ENCODE data around the gene GFOD2. TPM values are rescaled to one million over a fixed set of nuclear protein-coding genes. Genes with fewer than 3 reads are reported as not detected.

Gene GFOD2
- total RNA-seq, 4 donors from 2014 or later: 8.9 to 15.4 (median 11.6) TPM

DNA sequence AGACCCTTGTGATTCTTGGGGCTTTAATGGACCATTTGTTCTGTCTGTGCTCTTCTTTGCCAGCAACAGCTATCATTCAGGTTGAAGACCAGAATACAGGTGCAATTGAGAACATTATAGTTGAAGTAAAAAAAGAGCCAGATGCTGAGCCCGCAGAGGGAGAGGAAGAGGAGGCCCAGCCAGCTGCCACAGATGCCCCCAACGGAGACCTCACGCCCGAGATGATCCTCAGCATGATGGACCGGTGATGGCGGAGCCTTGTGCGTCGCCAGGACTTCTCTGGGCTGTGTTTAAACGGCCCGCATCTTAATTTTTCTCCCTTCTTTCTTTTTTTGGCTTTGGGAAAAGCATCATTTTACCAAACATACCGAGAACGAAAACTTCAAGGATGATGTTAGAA is 81.5 kb downstream of the GFOD2 start:
- Histone ChIP-seq H3K9me3 (no peaks in the 10 kb centered on the region), H3K27me3 (no peaks in the 10 kb centered on the region), H3K36me3 (peaks cover 0 to 35% of the 10 kb centered on the region in 2 donors), H3K4me3 (no peak overlapping the region), H3K27ac (peak overlapping the region in 1 of 4 donors; percentile 34), H3K4me1 (peaks cover 21 to 30% of the 10 kb centered on the region in 2 donors)
- ATAC-seq (no peak), DNase-seq (no peak)
- TF ChIP-seq CTCF (IDR thresholded peaks at IDR 0.05 in 4 of 5, conservative IDR thresholded peaks at IDR 0.05 in 1 of 5): no peak
- no peak for TF ChIP-seq POLR2A (IDR thresholded peaks at IDR 0.05)
- intact Hi-C loops (cut with DNase I; ENCODE audit: low total_unique reads) (no loop called here), in situ Hi-C loops (cut with MboI; ENCODE audit: low sequenced_read_pairs in 4 of 4) (loop anchor here in 1 of 4 donors (25.0 kb wide), 1 partner anchor 125 kb away; no protein-coding TSS in a partner anchor)

GRCh38 chr16:67636713-67637112 is 82.4 kb downstream of the GFOD2 start:
- H3K9me3 ChIP-seq: no peaks in the 10 kb centered on the region
- DNase-seq (no peak), ATAC-seq (no peak)
- H3K36me3 ChIP-seq: peaks cover 0 to 42% of the 10 kb centered on the region in 2 donors
- H3K27ac ChIP-seq: no peak overlapping the region
- TF ChIP-seq POLR2A (IDR thresholded peaks at IDR 0.05) (no peak), CTCF (IDR thresholded peaks at IDR 0.05 in 4 of 5, conservative IDR thresholded peaks at IDR 0.05 in 1 of 5) (no peak)
- in situ Hi-C loops (cut with MboI; ENCODE audit: low sequenced_read_pairs in 4 of 4) (loop anchor here in 1 of 4 donors (25.0 kb wide), 1 partner anchor 124 kb away; no protein-coding TSS in a partner anchor), intact Hi-C loops (cut with DNase I; ENCODE audit: low total_unique reads) (no loop called here)
- no peaks in the 10 kb centered on the region for H3K27me3 ChIP-seq
- H3K4me3 ChIP-seq: no peak overlapping the region
- H3K4me1 ChIP-seq: peaks cover 15 to 21% of the 10 kb centered on the region in 2 donors

- ATAC-seq (no peak), DNase-seq (no peak)
- H3K9me3 ChIP-seq: no peaks in the 10 kb centered on the region
- in situ Hi-C loops (cut with MboI; ENCODE audit: low sequenced_read_pairs in 4 of 4): loop anchor here in 2 of 4 donors (5.0 to 25.0 kb wide), 2 partner anchors 65 to 120 kb away; no protein-coding TSS in a partner anchor
- no peaks in the 10 kb centered on the region for H3K27me3 ChIP-seq
- TF ChIP-seq POLR2A (IDR thresholded peaks at IDR 0.05) (no peak), CTCF (IDR thresholded peaks at IDR 0.05 in 4 of 5, conservative IDR thresholded peaks at IDR 0.05 in 1 of 5) (no peak)
- intact Hi-C loops (cut with DNase I; ENCODE audit: low total_unique reads): no loop called here
- H3K27ac ChIP-seq: no peak overlapping the region
- no peaks in the 10 kb centered on the region for H3K4me1 ChIP-seq
- no peak overlapping the region for H3K4me3 ChIP-seq
- H3K36me3 ChIP-seq: peaks cover 0 to 72% of the 10 kb centered on the region in 2 donors
These were observed 86.5 kb downstream of the GFOD2 start for GRCh38 chr16:67632415-67633172.

- peaks cover 4 to 87% of the 10 kb centered on the region in 2 donors for H3K36me3 ChIP-seq
- H3K27ac ChIP-seq: no peak overlapping the region
- H3K27me3 ChIP-seq: no peaks in the 10 kb centered on the region
- DNase-seq: no peak
- H3K9me3 ChIP-seq: no peaks in the 10 kb centered on the region
- intact Hi-C loops (cut with DNase I; ENCODE audit: low total_unique reads) (no loop called here), in situ Hi-C loops (cut with MboI; ENCODE audit: low sequenced_read_pairs in 4 of 4) (loop anchor here in 1 of 4 donors (25.0 kb wide), 1 partner anchor 116 kb away; no protein-coding TSS in a partner anchor)
- ATAC-seq: no peak
- H3K4me1 ChIP-seq: no peaks in the 10 kb centered on the region
- no peak overlapping the region for H3K4me3 ChIP-seq
- TF ChIP-seq CTCF (IDR thresholded peaks at IDR 0.05 in 4 of 5, conservative IDR thresholded peaks at IDR 0.05 in 1 of 5): no peak
- no peak for TF ChIP-seq POLR2A (IDR thresholded peaks at IDR 0.05)
These were observed 90.9 kb downstream of the GFOD2 start for GRCh38 chr16:67628216-67628615.

Other genes starting within 250 kb of the GFOD2 start
- gene ATP6V0D1, start 238.2 kb downstream of the GFOD2 start, total RNA-seq: 100 to 1,000 TPM; 117 to 211 (median 157) TPM
- gene AGRP, start 235.8 kb downstream of the GFOD2 start, total RNA-seq: not detected
- 10 to 100 TPM; 10.6 to 65.4 (median 25.1) TPM for gene RIPOR1, start 190.5 kb downstream of the GFOD2 start, total RNA-seq
- gene CTCF, start 156.8 kb downstream of the GFOD2 start, total RNA-seq: 10 to 100 TPM; 25.9 to 35.9 (median 30.3) TPM
- 1 to 10 TPM in 1 of 4 donors, under 1 TPM in 1, not detected in 2; 0.10 to 1.1 TPM for gene CARMIL2, start 74.2 kb downstream of the GFOD2 start, total RNA-seq
- gene ACD, start 59.1 kb downstream of the GFOD2 start, total RNA-seq: 10 to 100 TPM in 3 of 4 donors, 1 to 10 TPM in 1; 9.9 to 12.8 (median 11.1) TPM
- 10 to 100 TPM in 3 of 4 donors, 1 to 10 TPM in 1; 2.7 to 17.3 (median 12.5) TPM for gene PARD6A, start 58.4 kb downstream of the GFOD2 start, total RNA-seq
- gene ENKD1, start 52.6 kb downstream of the GFOD2 start, total RNA-seq: 10 to 100 TPM in 3 of 4 donors, 1 to 10 TPM in 1; 8.1 to 14.2 (median 11.2) TPM
- 1 to 10 TPM; 5.1 to 8.5 (median 7.3) TPM for gene C16orf86, start 52.5 kb downstream of the GFOD2 start, total RNA-seq
- 10 to 100 TPM; 12.6 to 46.6 (median 14.8) TPM for gene RANBP10, start 87.2 kb upstream of the GFOD2 start, total RNA-seq
- 10 to 100 TPM in 1 of 4 donors, under 1 TPM in 2, not detected in 1; 0.27 to 11.0 (median 0.56) TPM for gene TSNAXIP1, start 87.6 kb upstream of the GFOD2 start, total RNA-seq
- gene THAP11, start 123.0 kb upstream of the GFOD2 start, total RNA-seq: 100 to 1,000 TPM in 2 of 4 donors, 10 to 100 TPM in 2; 61.9 to 120 (median 102) TPM
- 100 to 1,000 TPM in 3 of 4 donors, 10 to 100 TPM in 1; 60.1 to 210 (median 114) TPM for gene NUTF2, start 127.6 kb upstream of the GFOD2 start, total RNA-seq
- 10 to 100 TPM; 14.9 to 41.2 (median 20.0) TPM for gene CENPT, start 128.4 kb upstream of the GFOD2 start, total RNA-seq
- 10 to 100 TPM; 27.5 to 58.9 (median 48.5) TPM for gene EDC4, start 153.7 kb upstream of the GFOD2 start, total RNA-seq
- 1 to 10 TPM in 2 of 4 donors, under 1 TPM in 1, not detected in 1; 0.87 to 2.8 (median 1.1) TPM for gene NRN1L, start 165.6 kb upstream of the GFOD2 start, total RNA-seq
- gene PSKH1, start 173.9 kb upstream of the GFOD2 start, total RNA-seq: 10 to 100 TPM in 1 of 4 donors, 1 to 10 TPM in 3; 4.1 to 12.7 (median 6.9) TPM
- gene CTRL, start 212.5 kb upstream of the GFOD2 start, total RNA-seq: under 1 TPM in 1 of 4 donors, not detected in 3; 0.27 TPM
- gene PSMB10, start 217.5 kb upstream of the GFOD2 start, total RNA-seq: 10 to 100 TPM; 18.3 to 41.4 (median 23.9) TPM
- 10 to 100 TPM in 1 of 4 donors, 1 to 10 TPM in 3; 2.5 to 18.7 (median 3.5) TPM for gene LCAT, start 224.8 kb upstream of the GFOD2 start, total RNA-seq
- gene SLC12A4, start 249.3 kb upstream of the GFOD2 start, total RNA-seq: 10 to 100 TPM; 10.4 to 30.8 (median 15.8) TPM

All from gastrocnemius medialis (tissue), 4 donors.